Subcutaneous adipose tissue (tissue), 4 donors: Measurements from ENCODE around the gene EXOC4. TPM values are rescaled to one million over a fixed set of nuclear protein-coding genes. Genes with fewer than 3 reads are reported as not detected.

ENCODE experiments used
- total RNA-seq, 4 donors: library from RNA; depleted of rRNA; stranded (reverse); fragments of >200 nt; gene quantifications; one replicate each; pipeline ENCODE4 v1.1.0, GENCODE V29; 2016
- TF ChIP-seq, protein P1 (sequence below): fragments of 450-650 bp; IDR thresholded peaks from one replicate; pipeline ENCODE4 v1.5.1; 2016; ENCODE audit warnings: low read depth, mild to moderate bottlenecking, control low read depth, antibody characterized with exemption, moderate library complexity

EXOC4 gene
- total RNA-seq, 4 donors from 2014 or later = 62.9 to 84.3 (median 77.3) TPM

DNA sequence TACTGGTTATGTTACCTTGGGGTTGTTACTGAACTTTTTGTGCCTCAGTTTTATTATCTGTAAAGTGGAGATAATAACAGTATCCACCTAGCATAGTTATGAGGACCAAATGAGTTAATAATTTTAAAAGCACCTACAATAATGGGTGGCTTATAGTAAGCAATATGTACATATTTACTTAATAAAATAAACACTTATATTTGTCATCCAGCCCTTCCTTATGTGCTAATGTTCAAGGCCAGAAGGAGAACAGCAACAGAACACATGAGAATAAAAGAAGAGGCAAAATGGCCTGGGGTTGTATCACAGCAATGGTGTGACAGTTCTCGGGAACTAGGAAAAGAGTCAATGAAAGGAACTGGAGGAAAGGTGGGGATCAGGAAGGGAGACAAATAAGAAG, 618.9 kb downstream of the EXOC4 start:
- TF ChIP-seq, protein P1, sequence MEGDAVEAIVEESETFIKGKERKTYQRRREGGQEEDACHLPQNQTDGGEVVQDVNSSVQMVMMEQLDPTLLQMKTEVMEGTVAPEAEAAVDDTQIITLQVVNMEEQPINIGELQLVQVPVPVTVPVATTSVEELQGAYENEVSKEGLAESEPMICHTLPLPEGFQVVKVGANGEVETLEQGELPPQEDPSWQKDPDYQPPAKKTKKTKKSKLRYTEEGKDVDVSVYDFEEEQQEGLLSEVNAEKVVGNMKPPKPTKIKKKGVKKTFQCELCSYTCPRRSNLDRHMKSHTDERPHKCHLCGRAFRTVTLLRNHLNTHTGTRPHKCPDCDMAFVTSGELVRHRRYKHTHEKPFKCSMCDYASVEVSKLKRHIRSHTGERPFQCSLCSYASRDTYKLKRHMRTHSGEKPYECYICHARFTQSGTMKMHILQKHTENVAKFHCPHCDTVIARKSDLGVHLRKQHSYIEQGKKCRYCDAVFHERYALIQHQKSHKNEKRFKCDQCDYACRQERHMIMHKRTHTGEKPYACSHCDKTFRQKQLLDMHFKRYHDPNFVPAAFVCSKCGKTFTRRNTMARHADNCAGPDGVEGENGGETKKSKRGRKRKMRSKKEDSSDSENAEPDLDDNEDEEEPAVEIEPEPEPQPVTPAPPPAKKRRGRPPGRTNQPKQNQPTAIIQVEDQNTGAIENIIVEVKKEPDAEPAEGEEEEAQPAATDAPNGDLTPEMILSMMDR = no peak

DNA sequence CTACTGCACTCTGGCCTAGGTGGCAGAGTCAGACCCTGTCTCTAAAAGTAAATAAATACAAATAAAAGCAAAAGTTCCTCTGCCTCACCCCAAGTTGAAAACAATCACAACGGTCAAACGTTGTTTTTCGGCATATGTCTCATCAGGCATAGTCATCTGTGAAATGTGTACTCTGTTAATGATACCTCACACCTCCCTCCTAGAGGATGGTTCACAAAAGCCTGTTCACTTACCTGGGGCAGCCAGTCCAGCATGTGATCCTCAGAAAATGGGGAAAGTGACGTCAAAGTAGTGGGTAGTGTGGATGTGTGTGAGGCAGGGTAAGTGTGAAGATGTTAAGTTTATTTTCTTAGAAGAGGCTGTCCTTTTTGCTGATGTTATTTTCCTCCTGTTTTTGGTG, 620.3 kb downstream of the EXOC4 start:
- TF ChIP-seq, protein P1 = no peak

DNA sequence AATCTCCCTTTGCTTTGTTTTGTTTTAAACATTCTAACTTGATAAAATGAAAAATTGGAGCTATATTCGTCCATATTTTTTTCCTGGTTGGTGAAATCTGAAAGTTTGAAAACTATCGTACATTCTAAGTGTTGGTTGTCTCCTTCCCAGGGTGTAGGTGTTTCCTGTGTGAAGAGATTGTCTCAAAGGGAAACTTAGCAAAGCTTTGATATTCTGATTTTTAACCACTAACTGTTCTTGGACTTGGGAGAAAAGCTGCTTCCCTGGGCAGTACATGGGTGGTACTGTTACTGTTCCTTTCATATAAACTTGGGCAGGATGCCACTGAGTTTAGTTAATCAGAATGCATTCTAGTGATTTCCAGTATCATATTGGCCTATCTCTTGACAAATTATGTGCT, 620.8 kb downstream of the EXOC4 start:
- TF ChIP-seq, protein P1 = no peak

DNA sequence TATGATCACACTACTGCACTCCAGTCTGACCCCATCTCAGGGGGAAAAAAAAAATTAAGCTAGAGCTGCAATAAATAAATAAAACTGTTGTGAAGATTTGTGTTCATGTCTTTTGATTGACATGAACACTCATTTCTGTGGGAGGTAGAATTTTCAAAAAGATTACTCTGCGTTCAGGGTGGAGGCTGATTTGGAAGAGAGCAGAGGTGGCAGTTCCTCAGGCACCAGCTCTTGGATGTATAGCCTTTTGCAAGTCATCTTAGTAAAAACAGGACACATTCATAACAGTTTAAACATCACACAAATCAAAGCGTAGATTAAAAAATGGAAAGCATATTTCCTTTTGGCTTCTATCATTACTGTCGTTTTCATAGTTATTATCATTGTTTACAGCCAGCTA, 630.7 kb downstream of the EXOC4 start:
- TF ChIP-seq, protein P1 = no peak

DNA sequence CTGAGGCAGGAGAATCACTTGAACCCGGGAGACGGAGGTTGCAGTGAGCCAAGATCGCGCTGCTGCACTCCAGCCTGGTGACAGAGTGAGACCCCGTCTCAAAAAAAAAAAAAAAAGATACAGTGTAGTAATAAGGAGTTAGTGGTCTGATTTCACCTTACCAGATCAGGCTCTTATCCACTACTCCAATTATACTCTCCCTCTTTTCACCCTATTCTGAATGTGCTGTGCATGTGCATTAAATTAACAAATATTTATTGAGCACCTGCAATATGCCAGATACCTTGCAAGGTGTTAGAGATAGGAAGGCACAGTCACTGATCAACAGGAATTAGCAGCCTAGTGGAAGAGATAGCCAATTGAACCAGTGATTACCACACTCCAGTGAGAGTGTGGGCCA, 632.3 kb downstream of the EXOC4 start:
- TF ChIP-seq, protein P1 = no peak

DNA sequence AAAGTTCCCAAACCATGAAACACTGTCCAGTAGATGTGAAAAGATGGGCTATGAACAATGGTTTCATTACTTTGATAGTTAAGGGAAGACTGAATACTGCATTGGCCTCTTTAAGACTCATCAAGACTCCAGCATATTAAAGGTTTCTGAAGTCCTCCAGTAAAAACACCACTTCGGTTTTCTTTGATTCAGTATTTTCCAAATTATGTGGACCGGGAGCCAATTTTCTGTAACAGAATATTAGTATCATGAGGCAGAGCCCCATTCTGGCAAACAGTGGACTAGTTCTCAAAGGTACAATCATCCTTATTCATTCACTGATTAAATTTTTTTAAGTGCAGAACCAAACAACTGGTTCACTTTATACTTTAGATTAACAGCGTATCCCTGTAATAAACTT, 633.2 kb downstream of the EXOC4 start:
- TF ChIP-seq, protein P1 = no peak

DNA sequence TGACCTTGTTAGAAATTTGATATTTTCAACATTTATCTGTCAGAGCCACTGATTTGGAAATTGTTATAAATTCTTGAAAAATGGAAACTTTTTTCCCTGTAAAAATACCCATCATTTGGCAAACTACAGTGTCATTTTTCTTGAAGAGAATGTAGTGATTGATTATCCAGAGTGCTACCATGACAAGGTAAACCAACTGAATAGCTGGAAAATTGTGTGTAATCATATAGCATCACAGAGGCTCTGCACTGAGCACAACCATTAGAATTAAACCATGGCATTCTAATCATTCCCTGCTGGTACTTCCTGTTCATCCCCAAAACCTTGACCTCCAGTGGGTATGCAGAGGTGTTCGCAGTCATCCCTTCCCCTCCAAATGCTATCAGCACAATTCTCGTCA, 633.9 kb downstream of the EXOC4 start:
- TF ChIP-seq, protein P1 = no peak
